Chondrocyte (in vitro differentiated cells): Measurements from ENCODE around the gene TMEM131L. TPM values are rescaled to one million over a fixed set of nuclear protein-coding genes. Genes with fewer than 3 reads are reported as not detected.
"Not testable (repeated sequence)": the region's sequence is repeated elsewhere in the genome, so short reads cannot be mapped to it uniquely, and the experiment has no call there.

Experiments used
- DNase-seq: peaks from one replicate; pipeline ENCODE4 v3.0.0; 2021; ENCODE audit warnings: mixed read lengths, low spot score
- H3K27ac Mint-ChIP-seq: one replicate; pipeline ENCODE4 v1.8.0; 2021; ENCODE audit warnings: mild to moderate bottlenecking, moderate library complexity, mixed read lengths; ENCODE audit not compliant: unreplicated experiment
- H3K27me3 Mint-ChIP-seq: 2 replicates; pipeline ENCODE4 v1.8.0; 2021; ENCODE audit warnings: low read depth, mixed read lengths
- H3K36me3 Mint-ChIP-seq: 2 replicates; pipeline ENCODE4 v1.8.0; 2021; ENCODE audit warnings: low read depth, mixed read lengths
- H3K4me1 Mint-ChIP-seq: 2 replicates; pipeline ENCODE4 v1.8.0; 2021; ENCODE audit warnings: low read depth, mild to moderate bottlenecking, mixed read lengths
- H3K4me3 Mint-ChIP-seq: one replicate; pipeline ENCODE4 v1.8.0; 2021; ENCODE audit warnings: mild to moderate bottlenecking, moderate library complexity, mixed read lengths; ENCODE audit not compliant: unreplicated experiment
- H3K9me3 Mint-ChIP-seq: 2 replicates; pipeline ENCODE4 v1.8.0; 2021; ENCODE audit warnings: low read depth, mixed read lengths
- total RNA-seq: library from RNA; stranded (reverse); gene quantifications from 3 replicates; pipeline ENCODE4 v1.2.1, GENCODE V29; 2021
- TF ChIP-seq, protein P1 (sequence below): fragments of 200-600 bp; sonication (generic); IDR thresholded peaks from 2 replicates; pipeline ENCODE4 v1.5.0; 2021; ENCODE audit warnings: antibody characterized with exemption, mild to moderate bottlenecking, moderate library complexity

TMEM131L gene
- total RNA-seq, 1 donor from 2014 or later: 8.4 TPM

DNA sequence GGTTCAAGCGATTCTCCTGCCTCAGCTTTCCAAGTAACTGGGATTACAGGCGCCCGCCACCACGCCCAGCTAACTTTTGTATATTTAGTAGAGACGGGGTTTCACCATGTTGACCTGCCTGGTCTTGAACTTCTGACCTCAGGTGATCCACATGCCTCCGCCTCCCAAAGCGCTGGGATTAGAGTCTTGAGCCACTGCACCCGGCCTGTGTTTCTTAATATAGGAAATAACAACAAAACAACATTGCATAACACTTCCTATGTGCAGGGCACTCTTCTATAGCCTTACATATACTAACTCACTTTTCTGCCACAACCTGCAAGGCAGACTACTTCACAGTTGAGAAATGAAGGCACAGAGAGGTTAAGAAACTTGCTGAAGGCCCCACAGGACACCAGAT, 12.8 kb upstream of the TMEM131L start:
- H3K27me3 Mint-ChIP-seq: no peaks in the 10 kb centered on the region
- no peaks in the 10 kb centered on the region for H3K9me3 Mint-ChIP-seq
- no peak overlapping the region for H3K27ac Mint-ChIP-seq
- no peak for DNase-seq
- TF ChIP-seq, protein P1, sequence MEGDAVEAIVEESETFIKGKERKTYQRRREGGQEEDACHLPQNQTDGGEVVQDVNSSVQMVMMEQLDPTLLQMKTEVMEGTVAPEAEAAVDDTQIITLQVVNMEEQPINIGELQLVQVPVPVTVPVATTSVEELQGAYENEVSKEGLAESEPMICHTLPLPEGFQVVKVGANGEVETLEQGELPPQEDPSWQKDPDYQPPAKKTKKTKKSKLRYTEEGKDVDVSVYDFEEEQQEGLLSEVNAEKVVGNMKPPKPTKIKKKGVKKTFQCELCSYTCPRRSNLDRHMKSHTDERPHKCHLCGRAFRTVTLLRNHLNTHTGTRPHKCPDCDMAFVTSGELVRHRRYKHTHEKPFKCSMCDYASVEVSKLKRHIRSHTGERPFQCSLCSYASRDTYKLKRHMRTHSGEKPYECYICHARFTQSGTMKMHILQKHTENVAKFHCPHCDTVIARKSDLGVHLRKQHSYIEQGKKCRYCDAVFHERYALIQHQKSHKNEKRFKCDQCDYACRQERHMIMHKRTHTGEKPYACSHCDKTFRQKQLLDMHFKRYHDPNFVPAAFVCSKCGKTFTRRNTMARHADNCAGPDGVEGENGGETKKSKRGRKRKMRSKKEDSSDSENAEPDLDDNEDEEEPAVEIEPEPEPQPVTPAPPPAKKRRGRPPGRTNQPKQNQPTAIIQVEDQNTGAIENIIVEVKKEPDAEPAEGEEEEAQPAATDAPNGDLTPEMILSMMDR: no peak
- H3K4me3 Mint-ChIP-seq: no peak overlapping the region
- peaks cover 20% of the 10 kb centered on the region for H3K4me1 Mint-ChIP-seq
- H3K36me3 Mint-ChIP-seq: no peaks in the 10 kb centered on the region

DNA sequence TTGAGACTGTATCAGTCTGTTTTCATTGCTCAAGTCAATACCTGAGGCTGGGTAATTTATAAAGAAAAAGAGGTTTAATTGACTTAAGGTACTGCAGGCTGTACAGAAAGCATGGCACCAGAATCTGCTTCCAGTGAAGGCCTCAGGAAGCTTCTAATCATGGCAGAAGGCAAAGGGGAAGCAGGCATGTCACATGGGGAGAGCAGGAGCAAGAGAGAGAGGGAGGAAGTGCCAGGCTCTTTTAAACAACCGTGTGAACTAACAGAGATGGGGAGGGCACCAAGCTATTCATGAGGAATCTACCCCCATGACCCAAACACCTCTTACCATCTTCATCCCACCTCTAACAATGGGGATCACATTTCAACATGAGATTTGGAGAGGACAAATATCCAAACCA, 7.2 kb upstream of the TMEM131L start:
- Mint-ChIP-seq H3K36me3 (no peaks in the 10 kb centered on the region), H3K9me3 (no peaks in the 10 kb centered on the region), H3K27ac (no peak overlapping the region), H3K4me1 (no peaks in the 10 kb centered on the region), H3K27me3 (no peaks in the 10 kb centered on the region), H3K4me3 (no peak overlapping the region)
- DNase-seq: no peak
- TF ChIP-seq, protein P1: no peak

DNA sequence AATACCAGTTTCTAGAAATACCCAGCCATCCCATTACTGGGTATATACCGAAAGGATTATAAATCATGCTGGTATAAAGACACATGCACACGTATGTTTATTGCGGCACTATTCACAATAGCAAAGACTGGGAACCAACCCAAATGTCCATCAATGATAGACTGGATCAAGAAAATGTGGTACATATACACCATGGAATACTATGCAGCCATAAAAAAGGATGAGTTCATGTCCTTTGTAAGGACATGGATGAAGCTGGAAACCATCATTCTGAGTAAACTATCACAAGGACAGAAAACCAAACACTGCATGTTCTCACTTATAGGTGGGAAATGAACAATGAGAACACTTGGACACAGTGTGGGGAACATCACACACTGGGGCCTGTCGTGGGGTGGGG, 4.6 kb upstream of the TMEM131L start:
- H3K27ac Mint-ChIP-seq, H3K27me3 Mint-ChIP-seq, DNase-seq, H3K9me3 Mint-ChIP-seq, H3K4me1 Mint-ChIP-seq, H3K36me3 Mint-ChIP-seq, H3K4me3 Mint-ChIP-seq: not testable (repeated sequence)

DNA sequence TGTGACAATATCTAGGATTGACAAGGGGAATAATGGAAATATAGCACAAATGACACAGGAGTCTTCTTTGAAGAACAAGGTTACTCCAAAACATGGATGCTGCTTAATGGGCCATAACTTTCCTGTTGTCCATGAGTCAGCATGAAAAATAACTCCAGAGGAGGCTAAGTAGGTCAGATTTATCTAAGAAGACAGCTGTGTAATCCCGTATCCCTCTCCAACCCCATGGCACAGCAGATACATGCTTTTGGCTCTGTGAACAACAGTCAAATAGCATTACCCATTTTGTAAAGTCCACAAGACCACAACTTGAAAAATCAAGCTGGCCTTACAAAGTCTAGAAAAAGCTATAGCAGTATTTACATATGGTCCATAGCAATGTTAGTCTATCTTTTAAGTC, 2.1 kb upstream of the TMEM131L start:
- no peak for DNase-seq
- Mint-ChIP-seq H3K4me1 (peaks cover 29% of the 10 kb centered on the region), H3K9me3 (no peaks in the 10 kb centered on the region), H3K27me3 (no peaks in the 10 kb centered on the region), H3K4me3 (no peak overlapping the region), H3K27ac (no peak overlapping the region), H3K36me3 (no peaks in the 10 kb centered on the region)
- TF ChIP-seq, protein P1: no peak

DNA sequence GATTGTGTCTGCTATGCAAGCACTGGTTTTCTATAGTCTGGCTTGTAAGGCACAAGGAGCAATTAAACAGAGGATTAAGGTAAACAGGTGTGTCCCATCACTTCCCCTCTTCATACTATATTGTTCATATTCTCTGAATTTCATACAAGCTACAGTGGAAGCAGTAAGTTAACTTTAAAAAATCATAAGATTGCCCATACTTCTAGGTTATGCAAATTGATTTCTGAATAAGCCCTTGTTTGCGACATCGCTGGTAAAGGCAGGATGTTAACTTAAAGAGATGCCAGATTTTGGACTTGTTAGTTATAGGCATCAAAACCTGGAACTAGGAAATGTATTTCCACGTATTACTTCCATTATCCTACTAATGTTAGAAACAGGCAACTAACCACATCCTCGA, 1.0 kb upstream of the TMEM131L start:
- no peaks in the 10 kb centered on the region for H3K27me3 Mint-ChIP-seq
- H3K36me3 Mint-ChIP-seq: no peaks in the 10 kb centered on the region
- H3K4me3 Mint-ChIP-seq: peak overlapping the region; percentile 80
- no peak for DNase-seq
- peaks cover 33% of the 10 kb centered on the region for H3K4me1 Mint-ChIP-seq
- TF ChIP-seq, protein P1: no peak
- H3K27ac Mint-ChIP-seq: no peak overlapping the region
- no peaks in the 10 kb centered on the region for H3K9me3 Mint-ChIP-seq

DNA sequence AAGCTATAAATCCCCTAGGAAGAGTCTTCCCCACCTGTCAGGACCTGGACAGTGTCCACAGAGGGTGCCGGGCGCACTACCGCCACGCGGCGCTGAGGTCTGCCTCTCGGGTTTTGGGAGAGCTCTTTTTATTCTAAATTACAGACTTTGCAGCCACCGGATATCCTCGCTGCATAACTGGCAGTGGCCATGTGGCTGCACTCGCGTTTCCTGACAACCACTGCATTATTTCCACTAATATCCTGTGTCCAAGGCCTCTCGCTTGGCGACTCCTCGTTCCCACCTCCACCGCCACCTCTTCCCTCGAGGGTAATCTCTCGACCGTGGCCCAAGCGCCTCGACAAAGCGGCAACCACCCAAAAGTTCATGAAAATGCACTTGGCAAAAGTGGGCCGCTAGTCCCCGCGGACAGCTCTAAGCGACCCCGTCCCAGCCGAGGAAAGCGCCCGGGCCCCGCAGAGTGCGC, 512 bp upstream of the TMEM131L start:
- Mint-ChIP-seq H3K4me1 (peaks cover 33% of the 10 kb centered on the region), H3K4me3 (peak overlapping the region; percentile 80), H3K9me3 (no peaks in the 10 kb centered on the region), H3K27me3 (no peaks in the 10 kb centered on the region), H3K27ac (peak overlapping the region; percentile 58), H3K36me3 (no peaks in the 10 kb centered on the region)
- DNase-seq: no peak
- TF ChIP-seq, protein P1: peak; percentile 66
